GM19240 (cell line): ENCODE measurements around the gene TLE6.
"Not testable (repeated sequence)": the region's sequence is repeated elsewhere in the genome, so short reads cannot be mapped to it uniquely, and the experiment has no call there.

ENCODE experiments used
- DNase-seq: peaks from one replicate; pipeline ENCODE4 v3.0.0; 2011; ENCODE audit warnings: low spot score; ENCODE audit not compliant: insufficient read length

The TLE6 gene

DNA sequence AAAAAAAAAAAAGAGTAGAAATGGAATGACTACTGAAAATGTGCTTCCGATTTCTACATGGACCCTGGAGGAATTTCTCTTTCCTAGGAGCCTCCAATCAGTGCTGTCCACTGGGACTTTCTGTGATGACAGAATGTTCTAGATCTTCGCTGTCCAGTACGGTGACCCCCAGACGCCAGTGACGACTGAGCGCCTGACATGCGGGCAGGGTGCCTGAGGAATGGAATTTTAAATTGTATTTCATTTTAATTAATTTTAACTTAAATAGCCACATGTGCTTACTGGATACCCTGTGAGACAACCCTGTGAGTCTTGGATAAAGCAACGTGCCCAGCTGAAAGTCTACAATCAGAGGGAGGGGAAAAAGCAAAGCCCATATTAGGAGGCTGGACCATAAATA lies 4.1 kb upstream of the TLE6 start:
- no peak for DNase-seq

DNA sequence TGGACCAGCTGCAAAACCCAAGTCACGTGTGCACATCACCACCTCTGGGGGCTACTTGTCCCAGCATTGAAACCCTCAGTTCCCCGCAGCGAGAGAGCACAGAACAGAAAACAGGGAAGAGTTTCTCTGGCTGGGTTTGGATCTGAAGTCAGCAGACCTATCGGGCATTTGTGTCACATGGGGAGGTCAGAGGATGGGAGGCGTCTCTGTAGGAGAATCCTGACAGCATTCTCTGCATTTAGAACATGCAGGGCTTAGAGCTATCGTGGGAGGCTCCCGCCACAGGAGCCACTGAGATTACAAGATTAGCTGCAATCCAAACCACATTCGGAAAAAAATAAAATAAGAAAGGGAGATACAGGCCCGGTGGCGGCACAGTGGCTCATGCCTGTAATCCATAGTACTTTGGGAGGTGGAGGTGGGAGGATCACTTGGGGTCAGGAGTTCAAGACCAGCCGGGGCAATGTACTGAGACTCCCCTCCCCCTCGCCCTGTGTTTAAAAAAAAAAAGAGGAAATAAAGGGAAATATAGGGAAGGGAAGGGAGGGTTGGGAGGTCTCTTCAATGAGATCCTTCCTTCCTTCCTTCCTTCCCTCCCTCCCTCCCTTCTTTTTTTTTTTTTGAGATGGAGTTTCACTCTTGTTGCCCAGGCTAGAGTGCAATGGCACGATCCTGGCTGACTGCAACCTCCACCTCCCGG lies 2.9 kb upstream of the TLE6 start:
- no peak for DNase-seq

DNA sequence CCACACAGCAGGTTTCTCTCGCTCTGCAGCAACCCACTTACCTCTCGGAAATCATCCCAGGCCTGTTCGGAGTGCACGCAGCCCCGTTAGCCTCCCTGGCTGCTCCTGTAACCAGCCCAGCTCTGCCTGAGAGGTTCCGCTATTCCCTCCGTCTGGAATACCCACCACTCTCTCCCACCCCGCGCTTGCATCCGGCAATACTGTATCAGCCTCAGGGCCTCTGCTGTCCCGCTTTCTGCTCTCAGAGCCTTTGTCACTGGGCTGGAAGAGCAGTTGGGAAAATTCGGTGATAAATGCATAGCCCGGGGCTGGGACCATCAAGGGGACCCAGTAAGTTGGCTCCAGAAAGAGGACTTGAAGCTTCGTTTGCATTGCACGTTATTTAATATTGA lies 759 bp upstream of the TLE6 start:
- no peak for DNase-seq

DNA sequence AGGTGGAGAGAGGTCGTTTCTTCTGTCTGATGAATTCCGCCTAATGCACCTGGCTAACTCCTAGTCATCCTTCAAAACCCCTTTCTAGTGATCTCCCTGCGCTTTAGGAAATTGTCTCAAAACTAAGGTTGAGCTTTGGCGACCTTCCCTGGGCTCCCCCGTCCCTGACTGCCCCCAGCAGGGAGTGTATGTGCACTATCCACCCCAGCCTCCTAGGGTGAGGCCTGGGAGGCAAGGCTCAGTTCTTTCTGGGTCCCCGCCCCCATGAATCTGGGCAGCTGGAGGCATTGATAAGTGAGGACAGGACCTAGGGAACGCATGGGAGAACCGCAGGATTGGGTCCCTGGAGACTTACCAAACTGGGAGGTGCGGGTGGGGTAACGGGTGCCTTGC lies 378 bp downstream of the TLE6 start:
- DNase-seq: no peak

DNA sequence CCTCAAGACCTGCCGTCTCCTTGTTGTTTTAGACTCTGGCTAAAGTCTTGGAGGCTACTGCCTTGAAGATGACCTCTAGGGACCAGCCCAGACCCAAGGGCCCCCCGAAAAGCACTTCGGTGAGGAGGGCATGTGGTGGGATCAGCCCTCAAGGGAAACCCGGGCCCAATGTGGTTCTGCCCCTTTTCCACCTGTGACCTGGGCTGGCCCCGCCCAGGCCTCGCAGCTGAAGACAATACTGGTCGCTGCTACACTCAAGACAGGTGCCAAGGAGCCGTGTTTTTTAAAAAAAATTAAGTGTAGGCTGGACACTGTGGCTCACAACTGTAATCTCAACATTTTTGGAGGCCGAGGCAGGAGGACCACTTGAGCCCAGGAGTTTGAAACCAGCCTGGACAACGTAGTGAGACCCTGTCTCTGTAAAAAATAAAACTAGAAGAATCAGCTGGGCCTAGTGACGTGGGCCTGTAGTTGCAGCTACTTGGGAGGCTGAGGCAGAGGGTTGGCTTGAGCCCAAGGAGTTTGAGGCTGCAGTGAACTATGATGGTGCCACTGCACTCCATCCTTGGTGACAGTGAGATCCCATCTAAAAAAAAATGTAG lies 903 bp downstream of the TLE6 start:
- DNase-seq: no peak

DNA sequence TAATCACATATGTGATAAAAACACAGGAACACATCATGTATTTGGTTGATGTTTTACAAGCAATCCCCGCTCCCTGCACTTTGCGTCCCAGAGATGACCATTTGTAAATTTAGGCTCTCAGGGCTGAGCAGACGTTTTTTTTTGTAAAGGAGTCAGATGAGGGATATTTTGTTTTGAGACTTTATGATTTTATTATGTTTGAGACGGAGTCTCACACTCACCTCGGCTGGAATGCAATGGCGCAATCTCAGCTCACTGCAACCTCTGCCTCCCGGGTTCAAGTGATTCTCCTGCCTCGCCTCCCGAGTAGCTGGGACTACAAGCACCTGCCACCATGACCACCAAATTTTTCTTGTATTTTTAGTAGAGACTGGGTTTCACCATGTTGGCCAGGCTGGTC lies 1.4 kb downstream of the TLE6 start:
- no peak for DNase-seq

DNA sequence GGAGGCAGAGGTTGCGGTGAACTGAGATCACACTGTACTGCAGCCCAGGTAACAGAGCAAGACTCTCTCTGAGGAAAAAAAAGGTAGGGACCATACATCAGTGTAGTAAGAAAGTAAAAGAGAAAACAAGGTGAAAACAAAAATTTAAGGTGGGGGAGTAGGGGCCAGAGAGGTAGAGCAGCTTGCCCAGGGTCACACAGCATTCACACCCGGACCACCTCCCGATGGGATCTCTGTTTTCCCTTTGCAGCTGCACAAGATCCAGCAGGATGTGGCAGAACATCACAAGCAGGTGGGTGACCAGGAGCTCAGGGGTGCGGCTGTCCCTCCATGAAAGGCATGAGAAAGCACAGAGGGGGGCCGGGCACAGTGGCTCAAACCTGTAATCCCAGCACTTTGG lies 4.5 kb downstream of the TLE6 start:
- no peak for DNase-seq

DNA sequence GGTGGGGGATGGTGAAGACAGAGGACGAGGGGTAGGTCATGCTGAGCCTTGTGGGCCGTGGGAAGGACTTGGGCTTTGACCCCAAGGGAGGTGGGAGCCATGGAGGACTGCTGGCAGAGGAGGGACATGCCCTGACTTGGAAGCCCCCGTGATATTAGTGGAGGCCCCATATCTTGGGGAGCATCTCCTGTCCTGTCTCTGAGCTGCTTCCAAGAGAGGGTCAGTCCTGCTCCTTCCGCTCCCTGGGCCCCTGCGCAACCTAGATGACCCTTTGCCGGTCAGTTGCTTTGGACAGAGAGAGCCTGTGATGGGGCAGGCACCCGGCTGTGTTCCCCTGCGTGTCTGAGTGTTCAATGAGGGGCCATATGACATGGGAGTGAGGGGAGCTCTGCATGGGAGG lies 5.2 kb downstream of the TLE6 start:
- DNase-seq: no peak

DNA sequence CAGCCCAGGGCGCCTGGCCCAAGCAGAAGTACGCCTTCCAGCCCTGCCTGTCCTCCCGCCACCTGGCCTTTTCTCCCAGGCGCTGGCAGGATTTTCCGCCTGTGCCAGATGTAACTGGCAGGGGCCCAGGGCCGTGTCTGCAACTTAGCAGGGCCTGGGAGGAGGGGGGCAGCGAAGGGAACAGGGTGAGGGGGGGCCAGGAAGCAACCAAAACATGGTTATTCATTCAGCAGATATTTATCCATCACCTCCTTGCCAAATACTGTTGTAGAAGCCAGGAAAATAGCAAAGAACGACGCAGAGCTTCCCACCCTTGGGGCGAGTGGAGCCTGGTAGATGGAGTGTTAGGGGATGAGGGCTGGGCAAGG lies 5.6 kb downstream of the TLE6 start:
- DNase-seq: no peak

DNA sequence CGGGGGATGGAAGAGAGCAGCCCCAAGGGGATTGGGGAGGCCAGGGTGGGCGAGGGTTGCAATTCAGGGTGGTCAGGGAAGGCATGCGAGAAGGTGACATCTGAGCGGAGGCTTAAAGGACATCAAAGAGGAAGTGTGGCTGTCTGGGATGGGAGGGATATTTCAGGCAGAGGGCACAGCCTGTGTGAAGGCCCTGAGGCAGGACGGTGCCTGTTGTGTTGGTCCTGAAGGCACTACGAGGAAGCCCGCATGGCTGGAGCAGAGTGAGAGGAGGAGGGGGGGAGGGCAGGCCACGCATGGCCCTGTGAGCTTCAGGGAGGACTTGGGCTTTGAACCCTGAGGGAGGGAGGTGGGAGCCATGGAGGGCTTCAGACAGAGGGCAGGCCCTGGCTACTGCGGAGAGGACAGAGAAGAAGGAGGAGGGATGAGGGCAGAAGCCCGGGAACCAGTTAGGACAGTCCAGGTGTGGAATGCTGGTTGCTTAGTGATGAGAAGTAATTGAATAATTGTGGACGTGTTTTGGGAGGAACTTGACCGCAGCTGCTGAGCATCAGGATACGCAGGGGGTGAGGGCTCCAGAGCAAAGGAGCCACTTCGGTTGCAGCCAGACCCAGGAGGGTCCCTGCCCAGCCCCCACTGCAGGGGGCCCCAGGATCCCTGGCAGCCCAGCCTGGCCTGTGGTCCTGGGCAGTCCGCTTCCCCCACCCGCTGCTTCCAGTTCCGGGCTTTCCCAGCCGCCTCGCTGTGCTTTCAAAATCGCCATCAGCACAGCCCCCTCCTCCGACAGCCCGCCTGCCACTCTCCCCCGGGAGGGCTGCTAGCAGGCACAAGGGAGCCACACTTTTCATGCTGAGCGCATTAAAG lies 6.2 kb downstream of the TLE6 start:
- no peak for DNase-seq

DNA sequence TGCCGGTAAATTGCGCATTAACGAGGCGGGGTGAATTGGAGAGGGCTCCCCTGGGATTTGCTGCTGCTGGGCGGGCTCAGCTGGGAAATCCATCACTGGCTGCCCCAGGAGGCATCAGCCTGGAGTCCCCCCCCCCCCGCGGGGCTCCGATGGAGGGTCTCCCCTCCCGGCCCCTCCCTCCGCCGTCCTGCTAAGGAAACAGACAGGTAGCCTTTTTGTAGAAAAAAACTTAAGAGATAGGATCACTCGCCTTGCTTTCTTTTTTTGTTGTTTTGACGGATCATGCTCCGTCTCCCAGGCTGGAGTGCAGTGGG lies 6.8 kb downstream of the TLE6 start:
- DNase-seq: no peak

DNA sequence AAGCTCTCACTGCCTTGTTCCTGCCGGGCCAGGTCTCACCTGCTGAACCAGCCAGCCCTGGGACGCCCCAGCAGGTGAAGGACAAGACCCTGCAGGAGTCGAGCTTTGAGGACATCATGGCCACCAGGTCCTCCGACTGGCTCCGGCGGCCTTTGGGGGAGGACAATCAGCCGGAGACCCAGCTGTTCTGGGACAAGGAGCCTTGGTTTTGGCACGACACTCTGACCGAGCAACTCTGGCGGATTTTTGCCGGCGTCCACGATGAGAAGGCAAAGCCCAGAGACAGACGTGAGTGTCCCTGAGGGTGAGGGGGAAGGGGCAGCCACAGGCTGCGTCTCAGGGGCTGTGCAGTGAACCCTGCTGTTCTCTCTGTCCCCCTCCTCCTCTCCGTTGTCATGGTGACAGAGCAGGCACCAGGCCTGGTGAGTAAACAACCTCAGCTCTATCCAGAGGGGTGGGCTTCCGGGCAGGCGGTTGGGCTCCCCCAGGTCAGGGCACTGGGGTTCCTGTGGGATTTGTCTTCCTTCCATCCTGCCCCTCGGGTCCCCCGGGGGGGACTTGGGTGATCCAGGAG lies 9.7 kb downstream of the TLE6 start:
- DNase-seq: no peak

DNA sequence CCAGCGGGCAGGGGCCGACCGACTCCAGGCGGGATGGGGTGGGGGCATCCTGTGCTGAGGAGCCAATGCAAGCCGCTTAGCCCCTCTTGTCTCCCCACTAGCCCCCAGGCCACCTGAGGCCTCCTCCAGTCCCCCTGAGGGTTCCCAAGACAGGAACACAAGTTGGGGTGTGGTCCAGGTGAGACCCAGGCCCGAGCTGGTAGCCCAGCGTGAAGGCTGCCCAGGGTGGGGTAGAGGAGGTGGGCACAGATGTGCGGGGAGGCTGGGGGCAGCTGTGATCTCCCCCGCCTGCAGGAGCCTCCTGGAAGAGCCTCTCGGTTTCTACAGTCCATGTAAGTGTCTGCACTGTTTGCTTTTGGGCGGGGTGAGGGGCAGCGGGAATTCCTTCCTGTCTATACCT lies 10.4 kb downstream of the TLE6 start:
- DNase-seq: no peak

DNA sequence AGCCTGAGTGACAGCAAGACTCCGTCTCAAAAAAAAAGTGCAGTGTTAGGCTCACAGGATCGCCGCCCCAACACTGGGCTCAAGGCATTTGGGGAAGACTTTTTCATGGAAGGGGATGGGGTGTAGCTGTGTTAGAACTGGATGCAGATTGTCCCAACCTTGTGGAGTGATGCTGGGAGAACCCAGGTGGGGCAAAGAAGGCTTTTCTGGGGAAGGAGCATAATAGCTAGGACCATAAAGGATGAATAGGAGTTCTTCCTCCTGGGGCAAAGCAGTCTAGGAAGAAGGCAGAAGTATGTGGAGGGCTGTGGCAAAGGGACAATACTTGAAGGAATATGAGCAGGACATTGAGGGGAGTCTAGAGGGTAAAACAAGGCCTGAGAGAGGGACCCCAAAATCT lies 11.2 kb downstream of the TLE6 start:
- DNase-seq: no peak

DNA sequence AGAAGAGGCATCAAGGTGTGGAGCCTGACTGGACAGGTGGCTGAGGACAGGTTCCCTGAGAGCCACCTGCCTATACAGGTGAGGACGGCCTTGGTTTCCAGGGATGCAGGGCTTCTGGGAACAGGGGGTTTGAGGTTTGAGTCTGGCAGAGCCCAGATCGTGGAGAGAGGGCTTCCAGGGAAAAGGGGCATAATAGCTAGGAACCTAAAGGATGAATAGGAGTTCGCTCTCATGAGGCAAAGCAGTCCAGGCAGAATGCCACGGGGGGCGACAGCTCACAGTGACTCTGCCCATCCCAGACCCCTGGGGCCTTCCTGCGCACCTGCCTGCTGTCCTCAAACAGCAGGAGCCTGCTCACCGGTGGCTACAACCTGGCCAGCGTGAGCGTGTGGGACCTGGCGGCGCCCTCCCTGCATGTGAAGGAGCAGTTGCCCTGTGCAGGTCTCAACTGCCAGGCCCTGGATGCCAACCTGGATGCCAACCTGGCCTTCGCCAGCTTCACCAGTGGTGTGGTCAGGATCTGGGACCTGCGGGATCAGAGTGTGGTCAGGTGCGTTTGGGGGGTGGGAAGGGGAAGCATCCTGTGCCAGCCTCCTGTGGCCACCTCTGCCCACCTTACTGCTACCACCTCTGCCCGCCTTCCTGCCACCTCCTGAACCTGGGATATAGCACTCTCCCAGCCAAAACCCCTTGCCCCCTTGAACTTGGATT lies 12.0 kb downstream of the TLE6 start:
- DNase-seq: no peak

DNA sequence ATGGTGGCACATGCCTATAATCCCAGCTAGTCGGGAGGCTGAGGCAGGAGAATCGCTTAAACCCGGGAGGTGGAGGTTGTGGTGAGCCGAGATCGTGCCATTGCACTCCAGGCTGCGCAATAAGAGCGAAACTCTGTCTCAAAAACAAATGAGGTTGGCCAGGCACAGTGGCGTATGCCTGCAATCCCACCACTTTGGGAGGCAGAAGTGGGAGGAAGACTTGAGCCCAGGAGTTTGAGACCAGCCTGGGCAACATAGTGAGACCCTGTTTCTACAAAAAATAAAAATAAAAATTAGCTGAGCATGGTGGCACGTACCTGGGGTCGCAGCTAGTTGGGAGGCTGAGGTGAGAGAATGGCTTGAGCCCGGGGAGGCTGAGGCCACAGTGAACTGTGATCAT lies 15.0 kb downstream of the TLE6 start:
- DNase-seq: not testable (repeated sequence)

DNA sequence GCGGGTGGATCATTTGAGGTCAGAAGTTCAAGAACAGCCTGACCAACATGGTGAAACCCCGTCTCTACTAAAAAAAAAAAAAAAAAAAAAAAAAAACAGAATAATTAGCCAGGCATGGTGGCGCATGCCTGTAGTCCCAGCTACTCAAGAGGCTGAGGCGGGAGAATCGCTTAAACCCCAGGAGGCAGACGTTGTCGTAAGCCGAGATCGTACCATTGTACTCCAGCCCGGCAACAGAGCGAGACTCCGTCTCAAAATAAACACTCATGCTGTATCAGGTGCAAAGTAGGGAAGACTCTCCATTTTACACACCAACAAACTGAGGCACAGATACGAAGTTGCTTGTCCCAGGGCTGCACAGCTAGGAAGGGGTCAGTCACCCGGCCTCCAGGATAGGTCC lies 15.6 kb downstream of the TLE6 start:
- DNase-seq: no peak

DNA sequence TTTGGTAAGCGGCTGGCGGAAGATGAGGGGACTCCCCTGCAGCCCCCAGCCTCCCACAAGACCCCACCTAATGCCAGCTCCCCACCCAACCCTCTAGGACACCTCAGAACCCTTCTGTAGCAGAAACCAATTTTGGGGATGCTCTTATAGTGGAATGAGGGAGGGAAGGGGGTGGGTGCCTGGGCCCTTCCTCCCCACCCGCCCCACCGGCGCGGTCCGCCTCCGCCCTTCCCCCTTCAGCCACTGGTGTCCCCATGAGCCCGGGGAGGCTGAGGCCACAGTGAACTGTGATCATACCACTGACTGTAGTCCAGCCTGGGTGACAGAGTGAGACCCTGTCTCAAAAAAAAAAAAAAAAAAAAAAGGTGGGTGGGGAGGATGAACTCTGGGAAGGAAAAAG lies 16.2 kb downstream of the TLE6 start:
- no peak for DNase-seq

DNA sequence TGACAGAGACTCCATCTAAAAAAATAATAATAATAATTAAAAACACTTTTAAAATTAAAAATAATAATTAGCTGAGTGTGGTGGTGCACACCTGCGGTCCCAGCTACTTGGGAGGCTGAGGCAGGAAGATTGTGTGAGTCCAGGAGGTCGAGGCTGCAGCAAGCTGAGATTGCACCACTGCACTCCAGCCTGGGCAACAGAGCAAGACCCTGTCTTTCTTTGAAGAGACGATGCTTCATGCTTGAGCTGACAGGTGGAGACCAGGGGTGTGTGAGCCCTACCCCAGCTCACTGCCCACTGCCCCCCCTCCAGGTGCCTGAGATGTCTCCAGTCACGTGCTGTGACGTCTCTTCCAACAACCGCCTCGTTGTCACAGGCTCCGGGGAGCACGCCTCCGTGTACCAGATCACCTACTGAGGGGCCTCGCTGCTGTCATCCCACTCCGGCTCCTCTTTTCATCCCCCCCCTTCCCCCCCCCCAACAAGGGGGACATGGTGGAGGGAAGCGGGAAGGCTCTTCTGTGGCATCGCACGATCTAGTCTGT lies 17.3 kb downstream of the TLE6 start:
- no peak for DNase-seq

DNA sequence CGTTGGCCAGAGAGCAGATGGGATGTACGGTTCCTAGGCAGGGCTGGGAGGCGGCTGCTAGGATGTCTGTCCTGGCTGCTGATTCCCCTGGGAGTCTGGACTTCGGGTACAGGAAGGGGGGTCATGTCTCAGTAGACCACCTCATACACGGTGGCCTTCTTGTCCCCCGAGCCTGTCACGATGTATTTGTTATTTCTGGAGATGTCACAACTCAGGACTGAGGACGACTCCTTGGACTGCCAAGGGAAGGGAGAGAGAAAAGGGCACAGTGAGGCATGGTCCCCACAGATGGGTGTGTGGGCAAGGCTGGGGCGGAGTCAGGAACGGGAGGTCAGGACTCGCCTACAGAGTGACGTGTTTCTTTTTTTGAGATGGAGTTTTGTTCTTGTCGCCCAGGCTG lies 20.4 kb downstream of the TLE6 start:
- no peak for DNase-seq

DNA sequence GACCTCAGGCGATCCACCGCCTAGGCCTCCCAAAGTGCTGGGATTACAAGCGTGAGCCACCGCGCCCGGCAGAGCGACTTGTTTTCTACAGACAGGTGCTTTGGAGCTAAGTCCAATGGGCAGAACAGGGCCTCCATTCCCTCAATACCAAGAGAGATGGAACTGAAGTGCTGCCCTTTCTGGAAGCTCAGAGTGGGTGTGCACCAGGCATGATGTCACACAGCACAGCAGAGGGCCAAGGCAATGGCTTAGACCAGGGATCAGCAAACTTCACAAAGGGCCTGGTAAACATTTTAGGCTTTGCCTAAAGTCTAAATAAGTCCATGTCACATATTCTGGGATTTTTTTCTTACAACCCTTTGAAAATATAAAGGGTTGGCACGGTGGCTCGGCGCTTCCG lies 21.3 kb downstream of the TLE6 start:
- no peak for DNase-seq
